ENCODE results near the gene TLCD3B.

The TLCD3B gene

DNA sequence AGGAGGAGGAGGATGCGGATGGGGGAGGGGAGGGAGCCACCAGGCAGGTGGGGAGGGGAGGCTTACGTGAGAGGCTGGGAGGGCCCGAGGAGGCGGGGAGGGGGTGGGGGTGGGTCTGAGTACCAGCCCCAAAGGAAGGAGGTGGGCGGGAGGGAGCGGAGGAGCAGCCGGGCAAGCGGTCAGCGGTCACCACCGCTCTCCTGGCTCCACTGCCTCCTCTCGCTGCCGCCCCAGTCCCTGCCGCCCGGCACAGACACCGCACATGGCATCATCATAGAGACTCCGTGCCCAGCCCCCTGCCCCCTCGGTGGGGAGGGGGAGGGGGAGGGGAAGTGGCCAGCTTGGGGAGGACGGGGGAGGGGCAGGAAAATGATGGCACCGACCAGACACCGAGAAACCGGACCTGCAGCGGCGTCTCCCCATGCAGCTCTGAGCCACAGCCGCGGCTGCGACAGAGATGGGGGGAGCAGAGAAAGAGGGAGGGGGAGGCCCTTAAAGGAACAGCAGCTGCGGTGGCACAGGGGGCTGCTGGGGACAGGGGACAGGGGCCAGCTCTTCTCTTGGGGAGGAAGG is at the start of gene TLCD3B:
Gene TLCD3B (minus strand): TSS at position 431 of the 573 bp plus-strand sequence. CDS start 744 bp downstream, outside the sequence.
- DNase-seq: no peak

DNA sequence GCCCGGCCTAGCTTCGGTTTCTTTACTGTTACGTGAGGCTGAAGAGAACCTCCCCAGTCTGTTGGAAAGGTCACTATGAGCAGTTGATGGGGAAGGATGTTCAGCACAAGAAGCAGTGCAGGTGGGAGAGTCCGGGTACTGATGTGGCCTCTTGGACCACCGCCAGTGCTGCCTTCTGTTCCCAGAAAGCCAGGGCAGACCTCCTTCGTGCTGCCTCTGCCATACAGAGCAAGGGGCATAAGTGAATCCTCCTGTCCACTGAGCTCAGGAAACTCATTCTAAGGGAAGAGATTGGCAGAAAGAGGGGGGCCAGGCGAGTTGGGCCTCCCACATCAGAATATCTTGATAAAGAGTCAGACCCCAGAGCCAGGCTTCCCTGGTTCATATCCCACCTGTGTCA is 48.4 kb upstream of the TLCD3B start:
- no peak for DNase-seq

- DNase-seq: no peak
These were observed 47.7 kb upstream of the TLCD3B start for GRCh38 chr16:30078744-30079143.

DNA sequence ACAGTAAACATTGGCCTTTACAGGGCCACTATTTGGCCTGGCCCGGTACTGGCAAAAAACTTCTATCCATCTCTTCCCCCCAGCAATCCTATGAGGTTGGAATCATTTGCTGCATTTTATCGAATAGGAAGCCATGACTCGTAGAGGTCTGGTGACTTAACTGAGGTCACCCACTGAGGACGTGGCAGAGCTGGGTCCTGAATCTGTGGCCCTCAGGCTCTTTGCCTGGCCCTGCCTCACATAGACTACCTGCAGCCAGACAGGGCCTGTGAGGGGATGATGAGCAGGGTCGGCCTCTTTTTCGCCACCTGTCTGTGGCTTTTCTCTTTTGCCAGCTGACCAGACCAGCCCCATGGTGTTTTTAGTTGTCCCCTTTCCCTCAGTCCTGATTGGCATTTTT is 46.6 kb upstream of the TLCD3B start:
- DNase-seq: no peak

DNA sequence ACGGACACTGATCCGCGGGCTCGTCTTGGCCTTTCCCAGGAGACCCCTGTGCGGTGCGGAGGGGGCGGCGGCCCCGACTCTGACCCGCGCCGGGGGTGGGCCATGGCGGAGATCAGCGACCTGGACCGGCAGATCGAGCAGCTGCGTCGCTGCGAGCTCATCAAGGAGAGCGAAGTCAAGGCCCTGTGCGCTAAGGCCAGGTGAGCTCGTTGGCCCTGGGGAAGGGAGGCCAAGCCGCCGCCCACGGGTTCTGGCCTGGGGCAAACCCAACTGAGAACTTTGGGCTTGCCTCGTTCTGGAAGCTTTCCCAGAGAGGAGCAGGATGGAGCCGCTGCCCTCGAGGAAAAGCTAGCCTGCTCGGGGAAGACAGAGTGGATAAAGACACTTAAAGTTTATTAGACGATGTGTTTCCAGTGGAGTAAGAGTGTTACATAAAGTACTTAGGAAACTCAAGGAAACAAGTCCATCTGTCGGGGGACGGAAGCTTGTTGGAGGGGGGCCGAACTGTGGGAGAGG is 45.3 kb upstream of the TLCD3B start:
- DNase-seq: no peak

- DNase-seq: peak; percentile 97
These were observed 44.6 kb upstream of the TLCD3B start, which contains the start of gene PPP4C for GRCh38 chr16:30075503-30076275. Gene PPP4C, plus strand, starts transcription at chr16:30075994. Its CDS starts 384 bp downstream, at chr16:30076378.

- DNase-seq: no peak
These were observed 39.4 kb upstream of the TLCD3B start for GRCh38 chr16:30070490-30070889.

- no peak for DNase-seq
These were observed 38.8 kb upstream of the TLCD3B start for GRCh38 chr16:30069611-30070462.

GRCh38 chr16:30068750-30069610 is 37.9 kb upstream of the TLCD3B start:
- DNase-seq: peak; percentile 81

DNA sequence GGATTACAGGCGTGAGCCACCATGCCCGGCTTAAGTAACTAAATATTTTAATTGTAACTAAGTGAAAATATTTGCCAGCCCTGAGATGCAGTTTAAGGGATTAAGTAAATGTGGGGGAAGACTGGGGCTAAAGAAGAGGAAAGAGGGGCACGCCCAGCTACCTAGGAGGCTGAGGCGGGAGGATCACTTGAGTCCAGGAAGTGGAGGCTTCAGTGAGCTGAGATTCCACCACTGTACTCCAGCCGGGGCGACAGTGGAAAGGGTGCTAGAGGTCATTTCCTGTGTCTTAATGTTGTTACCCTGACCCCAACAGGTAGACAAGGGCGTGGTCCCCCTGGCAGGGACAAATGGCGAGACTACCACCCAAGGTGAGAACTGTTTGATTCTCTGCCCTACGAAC is 37.3 kb upstream of the TLCD3B start:
- no peak for DNase-seq

- DNase-seq: no peak
These were observed 36.5 kb upstream of the TLCD3B start for GRCh38 chr16:30067584-30067916.

DNA sequence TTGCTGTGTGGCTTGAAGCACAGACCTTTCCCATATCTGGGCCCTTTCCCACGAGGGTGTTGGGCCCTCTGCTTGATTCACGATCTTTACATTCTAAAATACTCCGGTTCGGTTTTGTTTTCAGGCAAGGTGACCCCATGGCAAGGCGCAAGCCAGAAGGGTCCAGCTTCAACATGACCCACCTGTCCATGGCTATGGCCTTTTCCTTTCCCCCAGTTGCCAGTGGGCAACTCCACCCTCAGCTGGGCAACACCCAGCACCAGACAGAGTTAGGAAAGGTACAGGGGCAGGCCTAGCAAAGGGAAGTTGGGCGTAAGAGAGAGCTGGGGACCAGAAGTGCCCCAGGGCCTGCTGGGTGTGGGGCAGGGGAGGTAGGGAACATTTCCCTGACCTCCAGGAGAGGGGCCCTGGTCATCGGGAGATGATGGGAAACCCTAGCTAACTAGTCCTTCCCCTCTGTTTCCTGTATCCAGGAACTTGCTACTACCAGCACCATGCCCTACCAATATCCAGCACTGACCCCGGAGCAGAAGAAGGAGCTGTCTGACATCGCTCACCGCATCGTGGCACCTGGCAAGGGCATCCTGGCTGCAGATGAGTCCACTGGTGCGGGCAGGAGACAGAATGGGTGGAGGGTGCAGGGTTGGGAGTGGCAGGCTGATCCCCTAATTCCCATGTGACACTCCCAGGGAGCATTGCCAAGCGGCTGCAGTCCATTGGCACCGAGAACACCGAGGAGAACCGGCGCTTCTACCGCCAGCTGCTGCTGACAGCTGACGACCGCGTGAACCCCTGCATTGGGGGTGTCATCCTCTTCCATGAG is 35.9 kb upstream of the TLCD3B start:
- no peak for DNase-seq

GRCh38 chr16:30065943-30066760 is 35.1 kb upstream of the TLCD3B start:
- DNase-seq: peak; percentile 52

- DNase-seq: peak; percentile 99
These were observed 34.3 kb upstream of the TLCD3B start, which contains the start of gene ALDOA for GRCh38 chr16:30065102-30065942. Gene ALDOA, plus strand, starts transcription at chr16:30065760. Its CDS starts 1,138 bp downstream, at chr16:30066898.

DNA sequence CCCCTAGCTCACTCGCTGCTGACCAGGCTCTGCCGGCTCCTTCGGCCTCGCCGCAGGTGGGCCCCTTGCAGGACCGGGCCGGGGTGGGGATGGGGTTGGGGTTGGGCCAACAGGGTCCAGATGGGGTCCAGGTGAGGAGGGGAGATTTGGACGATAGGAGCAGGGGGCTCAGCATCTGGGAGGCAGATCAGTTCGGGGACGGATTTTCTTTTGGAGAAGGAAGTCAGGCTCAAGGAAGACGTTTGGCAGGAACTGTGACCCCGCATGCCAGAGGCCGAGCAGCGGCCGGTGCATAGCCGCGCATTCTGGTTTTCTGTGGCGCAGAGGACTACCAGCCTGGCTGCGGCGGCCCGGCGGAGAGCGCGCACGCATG is 33.6 kb upstream of the TLCD3B start:
- DNase-seq: no peak

DNA sequence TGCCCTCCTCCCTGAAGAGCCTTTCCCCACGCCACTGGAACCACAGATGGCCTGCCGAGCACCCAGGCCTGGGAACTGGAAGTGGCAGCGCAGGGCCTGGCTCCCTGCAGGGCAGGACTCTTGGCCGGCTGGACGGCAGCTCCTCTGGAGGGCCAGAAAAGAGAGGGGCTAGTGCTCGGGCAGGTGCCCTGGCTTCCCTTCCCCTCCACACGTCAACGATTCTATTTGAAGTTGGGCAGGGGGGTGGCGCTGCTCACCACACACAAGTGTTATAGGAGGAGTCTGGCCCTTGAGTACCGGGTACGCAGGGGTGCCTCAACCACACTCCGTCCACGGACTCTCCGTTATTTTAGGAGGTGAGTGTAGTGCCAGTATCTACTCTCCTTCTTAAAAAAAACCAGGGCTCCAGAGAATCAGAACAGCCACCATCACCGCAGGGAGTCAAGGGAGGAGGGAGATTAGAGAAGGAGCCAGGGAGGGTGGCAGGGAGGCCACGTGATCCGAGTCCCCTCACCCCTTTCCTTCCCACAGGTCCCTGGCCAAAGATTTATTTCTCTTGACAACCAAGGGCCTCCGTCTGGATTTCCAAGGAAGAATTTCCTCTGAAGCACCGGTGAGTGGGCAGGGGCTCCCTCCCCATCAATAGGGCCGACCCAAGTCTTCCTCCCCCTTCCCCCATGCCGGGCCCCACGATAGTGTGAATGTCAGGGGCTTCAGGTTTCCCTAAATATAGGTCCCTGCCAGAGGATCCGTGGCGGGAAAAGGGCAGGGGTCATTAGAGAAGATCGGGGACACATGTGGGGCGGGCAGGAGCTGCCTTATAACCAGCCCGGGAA is 33.0 kb upstream of the TLCD3B start:
- peak; percentile 87 for DNase-seq

DNA sequence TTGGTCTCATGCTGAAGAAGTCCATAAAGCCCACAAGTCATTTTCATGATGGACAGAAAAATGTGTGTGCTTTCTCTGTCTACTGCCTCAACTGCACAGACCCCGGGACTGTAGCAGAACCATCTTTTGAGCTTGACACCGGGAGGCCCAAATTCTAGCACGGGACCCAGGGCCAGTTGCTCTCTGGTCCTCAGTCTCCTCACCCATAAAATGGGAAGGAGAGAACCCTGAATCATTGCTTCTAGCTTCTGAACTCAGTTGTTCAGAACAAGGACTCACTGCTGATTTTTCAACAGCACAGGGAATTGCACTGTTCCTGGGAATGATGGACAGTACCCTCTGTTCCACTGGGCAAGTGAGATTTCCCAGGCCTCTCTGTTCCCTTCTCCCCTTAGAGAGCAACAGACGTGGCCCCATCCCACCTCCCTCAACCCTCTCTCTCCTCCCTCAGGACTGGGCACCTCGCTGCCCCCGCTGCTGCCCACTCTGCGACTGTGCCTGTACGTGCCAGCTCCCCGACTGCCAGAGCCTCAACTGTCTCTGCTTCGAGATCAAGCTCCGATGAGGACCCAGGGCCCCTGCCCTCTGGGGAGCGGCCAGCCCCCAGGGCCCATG is 32.3 kb upstream of the TLCD3B start:
- no peak for DNase-seq

All from hematopoietic multipotent progenitor cell treated with erythropoietin and hydrocortisone succinate and interleukin-3 and kit ligand, for 6 days (in vitro differentiated cells).